ENCODE data around the gene P4HTM.

Gene P4HTM

GRCh38 chr3:48982016-48982415, 8.0 kb upstream of the P4HTM start:
- no peak for DNase-seq (ENCODE audit: low read depth, low spot score)
- no peak for TF ChIP-seq CTCF (IDR thresholded peaks at IDR 0.05; ENCODE audit: insufficient read depth, low read length, missing control alignments)
- ChIA-PET POLR2A (no interaction called here), CTCF (no interaction called here)
- no peak overlapping the region for H3K4me3 ChIP-seq (ENCODE audit: low read depth, low read length)

- CTCF ChIA-PET, result no interaction called here
- POLR2A ChIA-PET, result no interaction called here
Observed at GRCh38 chr3:48982686-48983085, 7.4 kb upstream of the P4HTM start.

GRCh38 chr3:48983096-48983495, 6.9 kb upstream of the P4HTM start:
- H3K4me3 ChIP-seq (ENCODE audit: low read depth, low read length), result no peak overlapping the region
- ChIA-PET CTCF (no interaction called here), POLR2A (no interaction called here)
- no peak for DNase-seq (ENCODE audit: low read depth, low spot score)
- no peak for TF ChIP-seq CTCF (IDR thresholded peaks at IDR 0.05; ENCODE audit: insufficient read depth, low read length, missing control alignments)

More at GRCh38 chr3:48982686-48983085, 7.4 kb upstream of the P4HTM start:
- DNase-seq (ENCODE audit: low read depth, low spot score), result no peak
- H3K4me3 ChIP-seq (ENCODE audit: low read depth, low read length), result no peak overlapping the region
- no peak for TF ChIP-seq CTCF (IDR thresholded peaks at IDR 0.05; ENCODE audit: insufficient read depth, low read length, missing control alignments)

GRCh38 chr3:48984663-48985062, 5.4 kb upstream of the P4HTM start:
- no peak for DNase-seq (ENCODE audit: low read depth, low spot score)
- H3K4me3 ChIP-seq (ENCODE audit: low read depth, low read length), result no peak overlapping the region
- CTCF ChIA-PET, result interaction anchor here (0.6 to 1.7 kb wide), 4 partner anchors 15 to 110 kb away, joined by 3 to 6 read pairs (median 4); partner anchors contain the start of genes IMPDH2 and NDUFAF3
- no peak for TF ChIP-seq CTCF (IDR thresholded peaks at IDR 0.05; ENCODE audit: insufficient read depth, low read length, missing control alignments)
- POLR2A ChIA-PET, result interaction anchor here (0.5 kb wide), 1 partner anchor 459 kb away, joined by 4 read pairs; no protein-coding TSS in a partner anchor

GRCh38 chr3:48985831-48986376, 4.1 kb upstream of the P4HTM start:
- no peak for TF ChIP-seq CTCF (IDR thresholded peaks at IDR 0.05; ENCODE audit: insufficient read depth, low read length, missing control alignments)
- CTCF ChIA-PET, result interaction anchor here (1.3 to 4.4 kb wide), 3 partner anchors 12 to 36 kb away, joined by 4 to 38 read pairs (median 24); partner anchors contain the start of gene NDUFAF3
- no peak for DNase-seq (ENCODE audit: low read depth, low spot score)

GRCh38 chr3:48989126-48989795, 780 bp upstream of the P4HTM start:
- no peak for DNase-seq (ENCODE audit: low read depth, low spot score)
- H3K4me3 ChIP-seq (ENCODE audit: low read depth, low read length), result peak overlapping the region; percentile 82
- CTCF ChIA-PET, result interaction anchor here (0.8 to 6.0 kb wide), 20 partner anchors 10 to 250 kb away, joined by 3 to 64 read pairs (median 4); partner anchors contain the start of genes NDUFAF3, QRICH1 and WDR6
- POLR2A ChIA-PET, result interaction anchor here (0.7 to 3.4 kb wide), 12 partner anchors 11 to 175 kb away, joined by 3 to 43 read pairs (median 4); partner anchors contain the start of genes DALRD3, IMPDH2, NDUFAF3 and QRICH1
- no peak for TF ChIP-seq CTCF (IDR thresholded peaks at IDR 0.05; ENCODE audit: insufficient read depth, low read length, missing control alignments)

More at GRCh38 chr3:48985831-48986376, 4.1 kb upstream of the P4HTM start:
- POLR2A ChIA-PET, result interaction anchor here (1.2 kb wide), 1 partner anchor 34 kb away, joined by 3 read pairs; no protein-coding TSS in a partner anchor
- no peak overlapping the region for H3K4me3 ChIP-seq (ENCODE audit: low read depth, low read length)

Data from AG04449 (cell line).